Karpas-422 (cell line): Measurements from ENCODE around the gene GOPC. TPM values are rescaled to one million over a fixed set of nuclear protein-coding genes. Genes with fewer than 3 reads are reported as not detected.

Source experiments
- DNase-seq: peaks from one replicate; pipeline ENCODE4 v3.0.0-alpha.2; 2015
- H2AFZ ChIP-seq: fragments of 200-600 bp; sonication (generic); 2 replicates; pipeline ENCODE4 v1.6.1; 2014; ENCODE audit warnings: antibody characterized with exemption, low read length, mixed read lengths
- H3K27ac ChIP-seq: fragments of 200-600 bp; sonication (generic); 2 replicates; pipeline ENCODE4 v1.5.1; 2014; ENCODE audit warnings: mild to moderate bottlenecking, low read length, moderate library complexity
- H3K27me3 ChIP-seq: fragments of 200-600 bp; sonication (generic); 2 replicates; pipeline ENCODE4 v1.6.1; 2014; ENCODE audit warnings: low read length, mixed read lengths
- H3K36me3 ChIP-seq: fragments of 200-600 bp; sonication (generic); 2 replicates; pipeline ENCODE4 v1.6.1; 2014; ENCODE audit warnings: low read length, mixed read lengths; ENCODE audit not compliant: insufficient read depth
- H3K4me1 ChIP-seq: fragments of 200-600 bp; sonication (generic); 2 replicates; pipeline ENCODE4 v1.6.1; 2014; ENCODE audit warnings: mild to moderate bottlenecking, low read length, mixed read lengths
- H3K4me2 ChIP-seq: fragments of 200-600 bp; sonication (generic); 2 replicates; pipeline ENCODE4 v1.6.1; 2014; ENCODE audit warnings: low read length, low read depth, mild to moderate bottlenecking; ENCODE audit not compliant: poor library complexity, severe bottlenecking
- H3K4me3 ChIP-seq: fragments of 200-600 bp; sonication (generic); 2 replicates; pipeline ENCODE4 v1.5.1; 2014; ENCODE audit warnings: mild to moderate bottlenecking, antibody characterized with exemption, low read length, mixed read lengths
- H3K79me2 ChIP-seq: fragments of 200-600 bp; sonication (generic); 2 replicates; pipeline ENCODE4 v1.6.1; 2014; ENCODE audit warnings: mild to moderate bottlenecking, low read length, mixed read lengths
- H3K9ac ChIP-seq: fragments of 200-600 bp; sonication (generic); 2 replicates; pipeline ENCODE4 v1.6.0; 2014; ENCODE audit warnings: low read length
- H3K9me2 ChIP-seq: fragments of 200-600 bp; sonication (generic), shearing (Covaris generic); replicated peaks from 2 replicates; pipeline ENCODE4 v1.6.0; 2014; ENCODE audit warnings: mild to moderate bottlenecking, low read length, moderate library complexity; ENCODE audit not compliant: insufficient read depth
- H3K9me3 ChIP-seq: fragments of 300-700, 200-600 bp; sonication (generic); 2 replicates; pipeline ENCODE4 v1.6.1; 2014; ENCODE audit warnings: low read length, mixed read lengths
- H4K20me1 ChIP-seq: fragments of 200-600 bp; sonication (generic); 2 replicates; pipeline ENCODE4 v1.6.1; 2014; ENCODE audit warnings: mild to moderate bottlenecking, antibody characterized with exemption, low read length, low read depth; ENCODE audit not compliant: insufficient read depth
- total RNA-seq: library from RNA; depleted of rRNA; stranded (reverse); fragments of >200 nt; shearing (Covaris generic); gene quantifications from 2 replicates; pipeline ENCODE4 v1.2.3, GENCODE V29; 2014; ENCODE audit warnings: low replicate concordance; rRNA removed

Gene GOPC
- total RNA-seq, 1 experiment from 2014 or later, result 36.4 TPM

GRCh38 chr6:117512987-117513573 is 89.2 kb downstream of the GOPC start:
- no peak overlapping the region for H3K4me3 ChIP-seq
- H3K9me2 ChIP-seq, result no peaks in the 10 kb centered on the region
- H3K4me2 ChIP-seq, result no peak overlapping the region
- no peak overlapping the region for H3K27ac ChIP-seq
- no peaks in the 10 kb centered on the region for H4K20me1 ChIP-seq
- H3K36me3 ChIP-seq, result no peaks in the 10 kb centered on the region
- no peak for DNase-seq
- no peaks in the 10 kb centered on the region for H3K27me3 ChIP-seq
- no peaks in the 10 kb centered on the region for H3K4me1 ChIP-seq
- no peaks in the 10 kb centered on the region for H3K79me2 ChIP-seq
- H3K9ac ChIP-seq, result no peak overlapping the region
- H2AFZ ChIP-seq, result no peak overlapping the region
- H3K9me3 ChIP-seq, result no peaks in the 10 kb centered on the region

DNA sequence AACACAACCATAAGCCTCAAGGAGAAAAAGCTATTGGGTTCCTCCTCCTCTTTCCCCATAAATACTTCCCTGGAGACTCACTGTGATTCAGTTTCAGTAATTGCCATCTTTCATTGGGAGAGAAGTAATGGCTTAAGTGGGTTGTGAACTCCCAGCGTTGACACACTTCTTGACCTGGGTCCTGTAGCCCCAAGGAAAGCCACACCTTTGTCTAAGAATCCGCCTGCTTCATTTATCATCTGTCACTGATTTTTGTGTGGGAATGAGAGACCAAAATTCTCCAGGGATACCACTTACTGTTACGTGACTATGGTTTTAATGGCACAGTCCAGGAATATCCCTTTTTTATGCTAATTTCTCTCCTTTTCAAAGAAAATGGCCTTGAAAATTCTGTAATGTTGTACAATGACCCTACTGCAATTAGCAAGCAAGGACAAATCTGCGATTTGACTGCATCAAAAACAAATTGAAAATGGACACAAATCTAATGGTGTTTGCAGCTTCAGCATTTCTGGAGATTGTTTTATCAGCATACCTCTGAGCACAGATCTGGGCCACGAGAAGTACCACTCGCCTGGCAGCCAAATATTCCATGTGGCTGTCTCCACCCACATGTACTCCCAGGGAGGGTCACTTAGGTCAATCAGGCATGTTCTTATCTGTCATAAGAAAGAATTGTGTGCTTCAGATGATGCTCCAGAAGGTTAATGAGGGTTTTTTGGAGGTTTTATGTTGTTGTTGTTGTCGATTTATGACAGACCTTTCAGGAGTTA is 90.1 kb downstream of the GOPC start:
- Histone ChIP-seq H4K20me1 (no peaks in the 10 kb centered on the region), H3K9me2 (no peaks in the 10 kb centered on the region), H3K27ac (no peak overlapping the region), H2AFZ (no peak overlapping the region), H3K79me2 (no peaks in the 10 kb centered on the region), H3K9ac (no peak overlapping the region), H3K4me2 (no peak overlapping the region), H3K4me1 (no peaks in the 10 kb centered on the region), H3K27me3 (no peaks in the 10 kb centered on the region), H3K4me3 (no peak overlapping the region), H3K36me3 (no peaks in the 10 kb centered on the region), H3K9me3 (no peaks in the 10 kb centered on the region)
- DNase-seq, result no peak

Other genes starting within 250 kb of the GOPC start
- gene ROS1, start 176.6 kb downstream of the GOPC start, total RNA-seq, result not detected in 2 replicates
- not detected in 2 replicates for gene DCBLD1, start 119.8 kb downstream of the GOPC start, total RNA-seq
- gene NUS1, start 73.0 kb upstream of the GOPC start, total RNA-seq, result 10.1 and 21.9 TPM in 2 replicates